OCI-LY7 (cell line): Measurements from ENCODE around the gene KRT6C. TPM values are rescaled to one million over a fixed set of nuclear protein-coding genes. Genes with fewer than 3 reads are reported as not detected.

ENCODE experiments used
- BruUV-seq: library from RNA; stranded (reverse); fragments of 400-500 nt; replicated peaks from 2 replicates; lab custom pipeline; 2021; lab: Mats Ljungman, UMichigan
- CTCF ChIA-PET: fragments of 300-600 bp; sonication (Branson Sonifier 250); formaldehyde crosslinking; loops from one replicate; lab custom pipeline; 2022; ENCODE audit warnings: antibody characterized with exemption; ENCODE audit not compliant: unreplicated experiment; lab: Charles Lee
- POLR2A ChIA-PET: fragments of 300-600 bp; sonication (Branson Sonifier 250); formaldehyde crosslinking; loops from one replicate; lab custom pipeline; 2022; ENCODE audit warnings: antibody characterized with exemption; lab: Charles Lee
- DNase-seq: peaks from one replicate; pipeline ENCODE4 v3.0.0-alpha.2; 2015; ENCODE audit warnings: low spot score
- H2AFZ ChIP-seq: fragments of 200-600 bp; sonication (generic), shearing (Covaris generic); 2 replicates; pipeline ENCODE4 v1.6.1; 2014; ENCODE audit warnings: mild to moderate bottlenecking, antibody characterized with exemption, low read length, moderate library complexity
- H3K27ac ChIP-seq: fragments of 200-600 bp; sonication (generic); 2 replicates; pipeline ENCODE4 v1.5.1; 2014; ENCODE audit warnings: mixed run types, low read depth, mild to moderate bottlenecking, moderate library complexity, low read length, inconsistent platforms; ENCODE audit not compliant: poor library complexity, severe bottlenecking
- H3K36me3 ChIP-seq: fragments of 200-600 bp; sonication (generic); 2 replicates; pipeline ENCODE4 v1.6.1; 2014; ENCODE audit warnings: mild to moderate bottlenecking, antibody characterized with exemption, low read length, moderate library complexity, mixed read lengths; ENCODE audit not compliant: insufficient read depth
- H3K4me1 ChIP-seq: fragments of 200-600 bp; sonication (generic); 2 replicates; pipeline ENCODE4 v1.5.1; 2014; ENCODE audit warnings: mild to moderate bottlenecking, low read length; ENCODE audit not compliant: insufficient read depth, poor library complexity, severe bottlenecking
- H3K4me2 ChIP-seq: fragments of 200-600 bp; sonication (generic); 2 replicates; pipeline ENCODE4 v1.6.1; 2014; ENCODE audit warnings: mild to moderate bottlenecking, low read length
- H3K4me3 ChIP-seq: fragments of 200-600 bp; sonication (generic); 2 replicates; pipeline ENCODE4 v1.5.1; 2014; ENCODE audit warnings: mild to moderate bottlenecking, low read depth, low read length; ENCODE audit not compliant: poor library complexity, severe bottlenecking
- H3K79me2 ChIP-seq: fragments of 200-600 bp; sonication (generic); 2 replicates; pipeline ENCODE4 v1.6.1; 2016; ENCODE audit warnings: low read depth, mild to moderate bottlenecking, low read length, moderate library complexity, mixed read lengths; ENCODE audit not compliant: insufficient read depth
- H3K9me2 ChIP-seq: fragments of 200-600 bp; sonication (generic); 2 replicates; pipeline ENCODE4 v1.6.1; 2016; ENCODE audit warnings: mild to moderate bottlenecking, low read length, mixed read lengths; ENCODE audit not compliant: insufficient read depth
- H3K9me3 ChIP-seq: fragments of 200-600 bp; sonication (generic); 2 replicates; pipeline ENCODE4 v1.6.1; 2014; ENCODE audit warnings: mild to moderate bottlenecking, mixed run types, low read length, mixed read lengths
- H4K20me1 ChIP-seq: fragments of 200-600 bp; sonication (generic); 2 replicates; pipeline ENCODE4 v1.6.1; 2014; ENCODE audit warnings: mild to moderate bottlenecking, antibody characterized with exemption, low read length, moderate library complexity, mixed read lengths; ENCODE audit not compliant: insufficient read depth
- EZH2phosphoT487 ChIP-seq: fragments of 200-600 bp; sonication (generic); IDR thresholded peaks from 2 replicates; pipeline ENCODE4 v1.6.1; 2018; ENCODE audit warnings: low read depth, borderline replicate concordance, mild to moderate bottlenecking, mixed run types, antibody characterized with exemption, low read length, moderate library complexity, mixed read lengths
- intact Hi-C: fragments of 100-400 bp; cut with micrococcal nuclease; formaldehyde crosslinking; loops from one replicate; pipeline ENCODE4 v1.10.0; 2022; ENCODE audit not compliant: unreplicated experiment
- total RNA-seq, 2 experiments: library from RNA; depleted of rRNA in 1 of 2; stranded (reverse); fragments of >200 nt in 1 of 2; shearing (Covaris generic) in 1 of 2; gene quantifications; 2 replicates each; pipeline ENCODE4 v1.2.3, GENCODE V29; 2014 to 2022
- TF ChIP-seq, protein P1 (sequence below): fragments of 200-600 bp; sonication (generic); conservative IDR thresholded peaks from 2 replicates; pipeline ENCODE4 v1.5.1; 2014; ENCODE audit warnings: mild to moderate bottlenecking, antibody characterized with exemption, low read length, moderate library complexity, mixed read lengths

The KRT6C gene
- total RNA-seq, 2 experiments from 2014 or later, result not detected

DNA sequence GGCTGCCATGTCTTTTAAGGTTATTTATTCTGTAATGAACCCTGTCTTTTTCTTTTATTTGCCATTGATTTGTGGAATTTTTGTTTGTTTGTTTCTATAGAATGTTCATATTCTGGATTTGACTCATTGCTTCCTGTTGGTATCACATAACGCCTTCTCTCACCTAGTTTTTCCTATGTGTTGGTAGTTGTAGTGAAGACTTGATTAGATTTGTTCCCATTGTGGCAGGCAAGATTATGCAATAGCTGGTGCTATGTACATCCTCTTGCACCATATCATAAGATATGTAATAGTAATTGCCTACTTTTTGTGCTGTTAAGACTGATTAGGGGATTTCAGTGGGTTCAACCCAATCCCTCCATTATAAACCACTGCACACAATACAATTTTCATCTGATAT lies 17.8 kb downstream of the KRT6C start:
- no TSS peak for BruUV-seq
- Histone ChIP-seq H3K27ac (no peak overlapping the region), H3K9me3 (no peaks in the 10 kb centered on the region), H3K4me1 (no peaks in the 10 kb centered on the region), H2AFZ (no peak overlapping the region), H3K36me3 (no peaks in the 10 kb centered on the region), H3K9me2 (no peaks in the 10 kb centered on the region), H3K79me2 (no peaks in the 10 kb centered on the region), H4K20me1 (no peaks in the 10 kb centered on the region), H3K4me3 (no peak overlapping the region), H3K4me2 (no peak overlapping the region)
- ChIA-PET CTCF (no interaction called here), POLR2A (no interaction called here)
- intact Hi-C loops, result no loop called here
- no peak for DNase-seq
- no peak for TF ChIP-seq EZH2phosphoT487

DNA sequence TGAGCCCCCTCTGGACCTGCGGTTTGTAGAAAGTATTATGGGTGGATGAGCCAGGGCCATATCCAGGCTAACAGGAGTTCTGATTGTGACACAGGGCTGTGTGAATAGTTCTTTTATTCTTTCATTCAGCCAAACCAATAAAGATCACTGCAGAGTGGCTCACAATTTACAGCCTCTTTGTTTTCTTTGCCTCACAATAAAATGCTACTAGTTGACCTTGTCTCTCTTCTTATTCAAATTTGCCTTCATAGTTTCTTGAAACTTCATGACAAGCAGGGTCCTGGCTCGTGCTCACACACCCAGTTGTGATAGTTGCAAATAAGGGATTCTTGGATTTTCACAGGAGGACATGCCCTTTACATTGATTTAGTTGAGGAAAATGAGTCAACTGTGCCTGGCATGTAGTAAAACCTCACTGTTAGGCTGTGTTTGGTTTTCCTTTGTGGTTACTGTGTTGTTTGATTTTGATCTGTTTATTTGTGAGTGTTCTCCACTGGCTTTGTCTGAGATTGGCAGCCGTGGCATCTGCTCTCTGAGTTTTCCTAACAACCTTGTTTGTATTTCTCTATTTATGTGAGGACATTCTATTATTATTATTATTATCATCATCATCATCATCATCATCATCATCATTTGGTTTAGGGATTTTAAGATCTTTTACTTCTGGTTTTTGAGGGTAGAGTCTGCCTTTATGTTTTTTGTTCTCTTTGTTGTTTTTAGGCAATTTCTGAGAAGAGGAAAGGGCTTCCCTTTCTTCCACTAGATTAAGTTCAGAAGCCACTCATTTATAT lies 19.0 kb downstream of the KRT6C start:
- no peaks in the 10 kb centered on the region for H4K20me1 ChIP-seq
- ChIA-PET CTCF (no interaction called here), POLR2A (no interaction called here)
- intact Hi-C loops, result no loop called here
- H2AFZ ChIP-seq, result no peak overlapping the region
- no peaks in the 10 kb centered on the region for H3K36me3 ChIP-seq
- H3K4me1 ChIP-seq, result no peaks in the 10 kb centered on the region
- H3K27ac ChIP-seq, result no peak overlapping the region
- no peak overlapping the region for H3K4me3 ChIP-seq
- H3K9me2 ChIP-seq, result no peaks in the 10 kb centered on the region
- H3K4me2 ChIP-seq, result no peak overlapping the region
- BruUV-seq, result no TSS peak
- no peaks in the 10 kb centered on the region for H3K9me3 ChIP-seq
- no peak for TF ChIP-seq EZH2phosphoT487
- TF ChIP-seq, protein P1, sequence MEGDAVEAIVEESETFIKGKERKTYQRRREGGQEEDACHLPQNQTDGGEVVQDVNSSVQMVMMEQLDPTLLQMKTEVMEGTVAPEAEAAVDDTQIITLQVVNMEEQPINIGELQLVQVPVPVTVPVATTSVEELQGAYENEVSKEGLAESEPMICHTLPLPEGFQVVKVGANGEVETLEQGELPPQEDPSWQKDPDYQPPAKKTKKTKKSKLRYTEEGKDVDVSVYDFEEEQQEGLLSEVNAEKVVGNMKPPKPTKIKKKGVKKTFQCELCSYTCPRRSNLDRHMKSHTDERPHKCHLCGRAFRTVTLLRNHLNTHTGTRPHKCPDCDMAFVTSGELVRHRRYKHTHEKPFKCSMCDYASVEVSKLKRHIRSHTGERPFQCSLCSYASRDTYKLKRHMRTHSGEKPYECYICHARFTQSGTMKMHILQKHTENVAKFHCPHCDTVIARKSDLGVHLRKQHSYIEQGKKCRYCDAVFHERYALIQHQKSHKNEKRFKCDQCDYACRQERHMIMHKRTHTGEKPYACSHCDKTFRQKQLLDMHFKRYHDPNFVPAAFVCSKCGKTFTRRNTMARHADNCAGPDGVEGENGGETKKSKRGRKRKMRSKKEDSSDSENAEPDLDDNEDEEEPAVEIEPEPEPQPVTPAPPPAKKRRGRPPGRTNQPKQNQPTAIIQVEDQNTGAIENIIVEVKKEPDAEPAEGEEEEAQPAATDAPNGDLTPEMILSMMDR, result no peak
- no peaks in the 10 kb centered on the region for H3K79me2 ChIP-seq
- no peak for DNase-seq

DNA sequence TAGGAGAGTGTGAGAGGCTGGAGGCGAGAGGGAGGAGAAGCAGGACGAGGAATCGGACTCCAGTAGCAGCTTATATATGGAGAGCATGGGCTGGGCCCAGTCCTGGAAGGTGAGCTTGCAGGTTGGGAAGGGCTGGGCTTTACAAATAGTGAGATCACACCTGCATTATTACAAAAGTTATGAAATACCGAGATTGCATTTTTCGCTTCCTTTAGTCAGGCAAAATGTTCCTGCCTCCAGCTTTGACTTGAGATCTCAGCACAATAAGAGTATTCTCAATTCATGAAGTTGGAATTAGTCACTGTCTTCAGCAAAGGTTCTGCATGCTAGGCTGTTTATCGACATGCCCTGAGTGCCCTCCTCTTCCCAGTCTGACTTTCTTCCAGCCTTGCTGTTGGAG lies 21.5 kb downstream of the KRT6C start, which contains the start of gene KRT6B:
KRT6B (minus strand) TSS at position 46 of the 400 bp plus-strand sequence. CDS start 68 bp downstream, outside the sequence.
- no peaks in the 10 kb centered on the region for H3K9me2 ChIP-seq
- no peaks in the 10 kb centered on the region for H3K9me3 ChIP-seq
- CTCF ChIA-PET, result no interaction called here
- H3K4me2 ChIP-seq, result no peak within 1 kb of the TSS
- no peaks in the 10 kb centered on the region for H3K79me2 ChIP-seq
- no peaks in the 10 kb centered on the region for H3K4me1 ChIP-seq
- H2AFZ ChIP-seq, result no peak within 1 kb of the TSS
- no TSS peak for BruUV-seq
- no peak within 1 kb of the TSS for H3K4me3 ChIP-seq
- no peaks in the 10 kb centered on the region for H4K20me1 ChIP-seq
- no peak for TF ChIP-seq EZH2phosphoT487
- TF ChIP-seq, protein P1, result no peak
- POLR2A ChIA-PET, result interaction anchor here (1.4 kb wide), 1 partner anchor 9 kb away, joined by 3 read pairs; no protein-coding TSS in a partner anchor
- H3K36me3 ChIP-seq, result no peaks in the 10 kb centered on the region
- intact Hi-C loops, result no loop called here
- no peak for DNase-seq
- H3K27ac ChIP-seq, result no peak within 1 kb of the TSS
